Activated CD8-positive, alpha-beta memory T cell treated with anti-CD3 and anti-CD28 coated beads for 48 hours (primary cell): ENCODE measurements around the gene SLIT3.

ENCODE experiments used
- DNase-seq, 3 experiments: peaks; one replicate each; pipeline ENCODE4 v3.0.0-alpha.2; 2020; ENCODE audit warnings: low read depth in 2 of 3, low spot score in 2 of 3

The SLIT3 gene

DNA sequence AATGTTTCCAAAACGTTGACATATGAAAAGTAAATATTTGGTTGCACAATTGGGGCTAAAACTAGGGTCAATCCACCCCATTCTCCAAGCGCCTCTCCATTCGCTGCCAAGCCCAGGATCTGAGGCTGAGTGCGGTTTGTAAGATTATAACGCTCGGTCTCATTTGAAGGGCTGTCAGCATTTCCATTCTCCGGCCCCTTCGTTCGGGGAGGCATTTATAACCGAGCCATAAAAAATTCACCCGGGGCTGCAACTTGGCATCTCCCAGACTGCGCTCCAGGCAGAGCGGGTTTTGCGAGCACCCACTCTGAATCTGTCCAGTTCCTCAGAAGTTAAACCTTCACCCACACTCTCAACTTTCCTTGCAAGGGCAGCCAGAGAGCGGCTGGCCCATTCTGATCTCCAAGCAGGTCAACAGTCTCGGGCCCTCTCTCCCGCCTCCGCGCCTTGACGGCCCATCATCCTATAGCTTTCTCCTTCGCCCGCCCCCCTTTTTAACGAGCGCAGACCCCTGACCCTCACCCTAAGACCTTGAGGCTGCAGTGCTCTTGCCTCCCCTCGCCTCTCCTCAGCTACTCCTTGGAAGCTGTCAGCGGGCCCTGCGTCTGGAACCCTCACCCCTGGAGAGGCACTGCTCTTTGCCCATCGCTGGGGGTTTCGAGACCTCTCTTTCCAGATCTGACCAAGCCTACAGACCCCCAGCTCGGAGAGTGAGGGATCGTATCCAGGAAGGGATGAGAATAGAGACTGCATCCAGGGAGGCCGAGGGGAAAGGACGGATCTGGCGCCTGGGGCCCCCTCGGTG is 1.1 kb downstream of the SLIT3 start:
- DNase-seq, result no peak

- DNase-seq, result no peak
These were observed 1.7 kb downstream of the SLIT3 start for GRCh38 chr5:169299191-169299662.

GRCh38 chr5:169298193-169298592 is 2.7 kb downstream of the SLIT3 start:
- DNase-seq, result no peak

DNA sequence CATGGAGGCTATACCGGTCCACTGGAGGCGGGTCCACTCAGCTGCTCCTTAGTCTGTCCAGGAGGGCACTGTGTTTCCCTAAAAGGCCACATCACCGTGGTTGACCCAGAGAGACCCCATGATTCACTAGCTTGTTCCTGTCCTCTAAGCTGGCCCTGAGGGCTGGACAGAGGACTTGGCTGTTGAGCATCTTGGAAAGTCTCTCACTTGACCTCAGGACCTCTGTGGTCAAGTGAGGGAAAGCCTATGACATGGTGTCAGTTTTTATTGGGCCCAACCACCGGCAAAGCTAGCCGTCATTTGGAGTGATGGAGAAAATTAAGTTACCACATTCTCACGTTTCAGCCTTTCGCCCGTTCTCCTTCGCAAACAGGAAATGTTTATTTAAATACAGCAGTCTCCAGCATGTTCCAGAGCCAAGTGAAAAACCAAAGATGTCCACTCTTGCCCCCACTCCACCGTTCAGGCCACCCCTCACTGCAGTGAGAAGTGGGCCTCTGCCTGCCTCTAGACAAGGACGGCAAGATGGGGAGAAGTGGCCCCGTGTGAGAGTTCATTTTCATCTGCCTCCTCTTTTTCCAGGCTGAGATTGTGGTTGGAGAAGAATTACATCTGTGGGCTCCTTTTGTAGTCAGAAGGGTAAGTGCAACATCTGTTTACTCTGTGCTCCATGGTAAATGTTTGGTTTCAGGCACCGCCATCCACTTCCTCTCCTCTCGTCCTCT is 4.4 kb downstream of the SLIT3 start:
- no peak for DNase-seq

GRCh38 chr5:169295306-169295705 is 5.6 kb downstream of the SLIT3 start:
- DNase-seq, result no peak

DNA sequence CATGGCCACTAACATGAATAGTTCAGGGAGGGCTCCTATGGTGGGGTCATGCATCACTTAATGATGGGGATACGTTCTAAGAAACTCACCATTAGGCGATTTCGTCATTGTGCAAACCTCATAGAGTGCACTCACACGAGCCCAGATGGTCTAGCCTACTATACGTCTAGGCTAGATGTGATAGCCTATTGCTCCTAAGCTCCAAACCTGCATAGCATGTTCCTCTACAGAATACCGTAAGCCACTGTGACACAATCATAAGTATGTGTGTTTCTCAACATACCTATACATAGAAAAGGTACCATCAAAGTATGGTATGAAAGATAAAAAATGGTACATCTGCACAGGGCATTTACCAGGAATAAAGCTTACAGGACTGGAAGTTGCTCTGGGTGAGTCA is 6.3 kb downstream of the SLIT3 start:
- no peak for DNase-seq

GRCh38 chr5:169291877-169292276 is 9.1 kb downstream of the SLIT3 start:
- DNase-seq, result no peak

- no peak for DNase-seq
These were observed 10.0 kb downstream of the SLIT3 start for GRCh38 chr5:169290895-169291294.

- DNase-seq, result no peak
These were observed 11.4 kb downstream of the SLIT3 start for GRCh38 chr5:169289520-169289919.

DNA sequence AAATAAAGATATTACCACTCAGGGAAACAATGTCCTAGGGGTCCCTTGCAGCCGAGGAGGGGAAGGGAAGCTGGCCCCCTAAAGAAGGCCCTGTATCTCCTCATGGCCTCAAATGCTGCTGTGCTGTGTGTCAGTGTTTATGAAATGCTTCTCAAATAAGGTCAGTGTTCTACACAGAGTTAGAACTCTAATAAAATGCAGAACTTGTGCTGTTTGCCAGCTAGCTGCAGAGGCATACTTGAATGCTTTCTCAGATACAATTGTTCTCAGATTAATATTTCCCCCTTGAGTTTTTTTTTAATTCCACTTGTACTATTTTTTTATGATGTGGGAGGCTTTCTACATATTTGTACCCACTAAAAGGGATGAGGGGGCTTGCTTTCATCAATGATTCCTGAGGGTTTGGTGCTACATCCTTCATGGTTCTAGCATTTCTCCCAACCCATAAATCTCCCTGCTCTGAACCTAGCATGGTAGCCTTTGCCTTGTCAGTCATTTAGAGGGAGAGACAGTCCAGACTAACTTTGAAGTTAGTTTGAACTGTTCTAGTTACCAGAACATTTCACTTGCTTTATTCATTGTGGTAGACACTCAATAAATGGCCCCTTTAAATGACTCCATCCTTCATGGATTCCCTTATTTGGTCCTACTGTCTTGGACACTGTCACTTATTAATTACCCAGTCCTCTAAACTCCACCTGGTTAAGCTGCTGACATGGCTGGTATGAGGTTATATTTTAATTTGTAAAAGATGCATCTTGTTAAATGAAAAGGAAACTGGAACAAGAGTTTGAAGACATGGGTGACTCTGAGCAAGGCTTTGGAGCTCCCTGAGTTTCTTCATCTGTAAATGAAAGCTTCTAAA is 12.6 kb downstream of the SLIT3 start:
- DNase-seq, result no peak

DNA sequence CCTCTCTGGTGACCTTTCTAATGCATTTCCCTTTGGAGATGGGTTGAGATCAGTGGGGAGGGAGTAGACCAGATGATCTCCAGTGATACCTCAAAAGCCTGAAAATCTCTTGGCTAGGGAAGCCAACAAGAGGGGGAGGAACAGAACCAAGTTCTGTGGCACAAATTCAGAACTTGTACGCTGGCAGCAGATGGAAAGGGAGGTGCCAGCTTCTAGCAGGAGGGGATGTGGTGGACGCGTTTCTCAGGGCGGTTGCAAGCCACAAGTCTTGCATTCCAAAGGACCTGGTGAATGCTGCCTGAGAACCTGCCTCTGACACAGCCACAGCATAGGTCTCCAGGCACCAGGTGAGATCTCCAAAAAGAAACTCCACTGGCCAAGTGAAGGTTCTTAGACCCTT is 13.4 kb downstream of the SLIT3 start:
- DNase-seq, result no peak

DNA sequence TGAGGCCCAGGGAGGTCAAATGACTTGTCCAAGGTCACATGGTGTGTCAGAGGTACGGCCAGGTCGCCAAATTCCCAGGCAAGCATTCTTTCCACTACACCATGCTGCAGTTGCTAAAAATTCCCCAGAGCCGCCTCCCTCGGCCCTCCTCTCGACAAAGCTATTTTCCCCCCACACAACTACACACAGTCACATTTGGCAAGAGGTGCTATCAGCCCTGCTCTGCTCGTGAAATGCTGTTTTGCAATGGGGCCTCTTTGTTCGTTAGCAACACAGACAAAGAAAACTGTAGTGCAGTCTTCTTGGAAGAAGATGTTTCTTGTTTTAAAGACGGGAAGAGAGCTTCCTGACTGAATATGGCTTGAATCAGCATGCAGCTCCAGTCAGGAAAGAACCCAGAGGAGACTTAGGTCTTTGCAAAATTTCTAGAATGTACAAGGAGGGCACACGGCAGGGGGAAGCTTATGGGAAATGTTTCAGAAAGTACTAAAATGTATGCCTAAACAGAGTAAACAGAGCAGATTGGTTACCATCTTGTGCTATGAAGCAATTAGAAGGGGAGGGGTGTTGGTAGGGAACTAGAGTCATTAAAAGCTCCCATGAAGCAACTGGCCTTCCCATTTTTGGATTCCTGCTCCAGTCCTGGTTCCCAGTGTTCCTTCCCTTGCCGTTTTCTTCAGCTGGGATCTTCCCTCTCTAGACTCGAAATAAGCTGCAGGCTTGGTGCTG is 14.2 kb downstream of the SLIT3 start:
- DNase-seq, result no peak

- no peak for DNase-seq
These were observed 17.1 kb downstream of the SLIT3 start for GRCh38 chr5:169283887-169284286.

DNA sequence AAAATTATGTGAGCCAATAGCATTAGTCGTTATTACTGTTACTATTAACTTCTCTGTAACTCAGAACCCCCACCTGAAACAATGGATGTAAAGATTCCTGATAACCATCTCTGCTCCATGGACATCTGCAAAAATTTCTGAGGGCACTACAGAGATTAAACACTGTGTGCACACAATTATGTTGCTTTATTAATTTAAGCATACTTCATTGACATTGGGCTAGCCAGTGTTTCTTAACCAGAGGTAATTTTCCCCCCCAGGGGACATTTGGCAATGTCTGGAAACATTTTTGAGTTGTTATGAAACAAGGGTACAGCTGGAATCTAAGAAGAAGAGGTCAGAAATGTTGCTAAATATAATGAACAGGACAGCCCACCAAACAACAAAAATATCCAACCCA is 19.3 kb downstream of the SLIT3 start:
- DNase-seq, result no peak

GRCh38 chr5:169280696-169281095 is 20.2 kb downstream of the SLIT3 start:
- DNase-seq, result no peak

- no peak for DNase-seq
These were observed 20.7 kb downstream of the SLIT3 start for GRCh38 chr5:169280286-169280685.

- no peak for DNase-seq
These were observed 21.8 kb downstream of the SLIT3 start for GRCh38 chr5:169279125-169279524.

DNA sequence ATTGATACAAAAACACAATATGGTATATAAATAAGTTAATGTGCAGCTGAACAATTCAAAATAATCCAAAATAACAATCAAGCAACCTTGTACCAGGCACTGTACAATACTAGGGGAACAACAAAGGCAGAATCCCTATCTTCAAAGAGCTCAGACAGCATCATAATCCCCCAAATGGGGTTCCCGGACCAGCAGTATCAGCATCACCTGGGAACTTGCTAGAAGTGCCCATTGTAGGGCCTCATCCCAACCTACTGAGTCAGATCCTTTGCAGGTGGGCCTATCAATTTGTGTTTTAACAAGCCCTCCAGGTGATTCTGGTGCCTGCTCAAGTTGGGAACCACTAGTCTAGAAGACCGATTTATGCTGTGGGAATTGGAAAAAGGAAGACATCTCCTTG is 27.1 kb downstream of the SLIT3 start:
- DNase-seq, result no peak

- DNase-seq, result no peak
These were observed 27.5 kb downstream of the SLIT3 start for GRCh38 chr5:169273451-169273850.

DNA sequence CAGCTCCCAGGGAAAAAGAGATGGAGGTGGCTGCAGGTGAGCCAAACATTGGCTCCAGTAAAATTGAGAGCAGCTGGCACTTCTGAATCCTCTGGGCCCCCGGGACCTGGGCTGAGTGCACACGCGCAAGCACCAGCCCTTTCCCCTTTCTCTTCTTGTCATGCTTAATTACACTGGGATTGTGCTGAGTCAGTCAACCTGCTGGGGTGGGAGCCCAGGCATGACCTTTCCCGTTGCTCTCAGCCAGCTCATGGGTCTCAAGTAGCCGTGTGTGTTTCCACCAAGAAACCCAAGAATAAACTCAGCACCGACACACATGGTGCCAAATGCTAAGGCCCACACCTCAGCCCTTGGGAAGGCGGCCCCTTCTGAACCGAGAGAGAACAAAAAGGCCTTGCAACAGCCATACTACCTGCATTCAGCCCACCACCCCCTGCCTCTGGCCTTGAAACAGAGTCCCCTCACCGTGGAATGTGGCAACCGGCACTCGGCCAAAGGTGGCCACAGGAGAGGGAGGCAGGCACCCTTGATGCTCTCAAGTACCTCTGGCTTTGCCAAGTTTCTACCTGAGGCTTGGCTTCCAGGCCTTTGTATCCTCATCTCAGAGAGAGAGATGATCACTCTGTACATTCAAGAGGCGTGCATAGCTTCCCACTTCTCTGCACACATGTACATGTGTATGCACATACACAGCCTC is 28.1 kb downstream of the SLIT3 start:
- DNase-seq, result no peak
